ENCODE measurements around the gene CTDSPL.

The CTDSPL gene

DNA sequence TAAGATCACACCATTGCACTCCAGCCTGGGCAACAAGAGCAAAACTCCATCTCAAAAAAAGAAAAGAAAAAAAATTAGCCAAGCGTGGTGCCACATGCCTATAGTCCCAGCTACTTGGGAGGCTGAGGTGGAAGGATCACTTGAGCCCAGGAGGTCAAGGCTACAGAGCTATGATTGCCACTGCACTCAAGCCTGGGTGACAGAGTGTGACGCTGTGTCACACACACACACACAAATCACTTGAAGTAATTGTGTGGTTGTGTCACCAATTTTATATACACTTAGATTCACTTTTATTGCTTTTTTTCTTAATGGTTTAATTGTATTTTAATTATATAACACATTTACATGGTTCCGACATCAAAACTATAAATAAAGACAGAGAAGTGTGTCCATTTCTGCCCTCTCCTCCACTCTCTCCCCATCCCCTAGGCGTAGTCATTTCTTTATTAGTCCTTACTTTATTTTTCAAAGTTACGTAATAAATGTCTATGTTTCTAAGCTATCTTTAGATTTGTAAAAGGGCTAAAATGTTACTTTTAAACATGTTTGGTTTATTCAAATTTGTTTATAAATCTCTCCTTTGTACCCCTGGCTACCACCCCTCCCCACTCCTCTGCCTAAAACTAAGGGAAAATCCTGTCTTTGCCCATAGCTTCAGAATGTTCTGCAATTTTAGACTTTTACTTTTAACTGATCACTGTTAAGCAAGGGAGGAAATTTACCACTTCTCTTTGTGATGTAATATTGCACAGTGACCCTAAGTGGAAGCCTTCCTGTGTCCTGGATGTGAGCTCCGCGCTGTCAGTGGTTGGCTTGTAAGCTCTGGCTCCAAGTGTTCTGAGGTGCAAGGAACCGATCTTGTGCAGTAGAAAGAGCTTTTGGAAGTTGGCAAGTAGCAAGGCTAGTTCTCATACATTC lies 118.1 kb downstream of the CTDSPL start (continued):
- TF ChIP-seq, protein P1, sequence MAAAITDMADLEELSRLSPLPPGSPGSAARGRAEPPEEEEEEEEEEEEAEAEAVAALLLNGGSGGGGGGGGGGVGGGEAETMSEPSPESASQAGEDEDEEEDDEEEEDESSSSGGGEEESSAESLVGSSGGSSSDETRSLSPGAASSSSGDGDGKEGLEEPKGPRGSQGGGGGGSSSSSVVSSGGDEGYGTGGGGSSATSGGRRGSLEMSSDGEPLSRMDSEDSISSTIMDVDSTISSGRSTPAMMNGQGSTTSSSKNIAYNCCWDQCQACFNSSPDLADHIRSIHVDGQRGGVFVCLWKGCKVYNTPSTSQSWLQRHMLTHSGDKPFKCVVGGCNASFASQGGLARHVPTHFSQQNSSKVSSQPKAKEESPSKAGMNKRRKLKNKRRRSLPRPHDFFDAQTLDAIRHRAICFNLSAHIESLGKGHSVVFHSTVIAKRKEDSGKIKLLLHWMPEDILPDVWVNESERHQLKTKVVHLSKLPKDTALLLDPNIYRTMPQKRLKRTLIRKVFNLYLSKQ (tag by site-specific recombination; IDR thresholded peaks at IDR 0.05; ENCODE audit: borderline replicate concordance), result no peak
- TF ChIP-seq TCF7L2 (IDR thresholded peaks at IDR 0.05; ENCODE audit: borderline replicate concordance, low read depth, low read length), result no peak
- no peak for TF ChIP-seq ZNF792 (tag by site-specific recombination; IDR thresholded peaks at IDR 0.05)
- TF ChIP-seq, protein P2, sequence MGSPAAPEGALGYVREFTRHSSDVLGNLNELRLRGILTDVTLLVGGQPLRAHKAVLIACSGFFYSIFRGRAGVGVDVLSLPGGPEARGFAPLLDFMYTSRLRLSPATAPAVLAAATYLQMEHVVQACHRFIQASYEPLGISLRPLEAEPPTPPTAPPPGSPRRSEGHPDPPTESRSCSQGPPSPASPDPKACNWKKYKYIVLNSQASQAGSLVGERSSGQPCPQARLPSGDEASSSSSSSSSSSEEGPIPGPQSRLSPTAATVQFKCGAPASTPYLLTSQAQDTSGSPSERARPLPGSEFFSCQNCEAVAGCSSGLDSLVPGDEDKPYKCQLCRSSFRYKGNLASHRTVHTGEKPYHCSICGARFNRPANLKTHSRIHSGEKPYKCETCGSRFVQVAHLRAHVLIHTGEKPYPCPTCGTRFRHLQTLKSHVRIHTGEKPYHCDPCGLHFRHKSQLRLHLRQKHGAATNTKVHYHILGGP (tag by site-specific recombination; IDR thresholded peaks at IDR 0.05), result no peak
- TF ChIP-seq ZNF626 (tag by site-specific recombination; IDR thresholded peaks at IDR 0.05), result no peak
- no peak for TF ChIP-seq SCRT1 (tag by site-specific recombination; IDR thresholded peaks at IDR 0.05; ENCODE audit: borderline replicate concordance)
- no peak for TF ChIP-seq YY2 (tag by site-specific recombination; IDR thresholded peaks at IDR 0.05)

DNA sequence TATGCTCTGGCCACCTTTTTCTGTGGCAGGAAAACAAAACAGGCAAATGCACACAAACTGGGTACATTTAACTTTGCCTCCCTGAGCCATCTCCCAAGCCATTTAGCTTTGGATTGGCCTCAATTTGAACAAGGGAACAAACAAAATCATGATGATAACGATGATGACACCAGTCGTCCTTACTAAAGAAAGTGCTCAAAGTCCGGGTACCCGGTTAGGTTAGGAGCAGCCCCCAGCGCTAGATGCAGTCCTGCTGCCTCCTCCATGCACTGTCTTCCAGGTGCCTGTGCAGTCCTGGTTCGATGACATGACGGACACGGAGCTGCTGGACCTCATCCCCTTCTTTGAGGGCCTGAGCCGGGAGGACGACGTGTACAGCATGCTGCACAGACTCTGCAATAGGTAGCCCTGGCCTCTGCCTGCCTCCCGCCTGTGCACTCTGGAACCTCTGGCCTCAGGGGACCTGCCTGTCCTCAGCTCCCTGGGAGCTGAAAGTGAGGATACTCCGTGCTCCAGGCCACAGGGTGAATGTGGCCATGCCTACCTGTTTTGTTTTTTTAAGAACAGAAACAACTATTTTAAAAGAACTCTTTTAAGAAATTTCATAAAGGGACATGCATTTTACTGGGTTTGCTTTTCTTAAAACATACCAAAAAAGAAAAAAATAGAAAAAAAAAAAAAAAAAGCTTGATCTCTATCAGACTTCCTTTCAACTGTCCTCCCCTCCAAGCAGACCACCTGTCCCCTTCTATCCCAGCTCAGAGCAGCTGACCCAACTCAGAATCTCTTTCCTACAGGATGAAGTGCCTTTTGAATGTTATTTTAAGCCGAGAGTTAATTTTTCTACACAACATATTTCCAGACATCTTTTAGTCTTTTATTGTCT lies 119.0 kb downstream of the CTDSPL start:
- Histone ChIP-seq H3K4me1 (ENCODE audit: control insufficient read depth, insufficient read depth, low read length) (no peaks in the 10 kb centered on the region), H3K27ac (ENCODE audit: extremely low read depth, low read depth, low read length) (no peak overlapping the region), H3K36me3 (ENCODE audit: control insufficient read depth in 2 of 2, insufficient read depth in 1 of 2, low read length in 2 of 2) (peaks cover 0 to 30% of the 10 kb centered on the region in 2 experiments; a peak in 2 of 3 replicates), H3K4me3 (ENCODE audit: low read depth, low read length) (no peak overlapping the region), H3K9me3 (ENCODE audit: control insufficient read depth, insufficient read depth, low read depth, low read length) (no peaks in the 10 kb centered on the region)
- CTCF ChIA-PET, result interaction anchor here (0.8 to 1.7 kb wide), 4 partner anchors 9 to 249 kb away, joined by 3 to 6 read pairs (median 4); no protein-coding TSS in a partner anchor
- POLR2A ChIA-PET, result no interaction called here
- TF ChIP-seq ZNF658 (tag by site-specific recombination; IDR thresholded peaks at IDR 0.05) (no peak), ZNF621 (tag by site-specific recombination; IDR thresholded peaks at IDR 0.05) (no peak), ZNF155 (tag by site-specific recombination; IDR thresholded peaks at IDR 0.05) (no peak), TCF7L2 (IDR thresholded peaks at IDR 0.05; ENCODE audit: borderline replicate concordance, low read depth, low read length) (no peak)
- TF ChIP-seq, protein P3, sequence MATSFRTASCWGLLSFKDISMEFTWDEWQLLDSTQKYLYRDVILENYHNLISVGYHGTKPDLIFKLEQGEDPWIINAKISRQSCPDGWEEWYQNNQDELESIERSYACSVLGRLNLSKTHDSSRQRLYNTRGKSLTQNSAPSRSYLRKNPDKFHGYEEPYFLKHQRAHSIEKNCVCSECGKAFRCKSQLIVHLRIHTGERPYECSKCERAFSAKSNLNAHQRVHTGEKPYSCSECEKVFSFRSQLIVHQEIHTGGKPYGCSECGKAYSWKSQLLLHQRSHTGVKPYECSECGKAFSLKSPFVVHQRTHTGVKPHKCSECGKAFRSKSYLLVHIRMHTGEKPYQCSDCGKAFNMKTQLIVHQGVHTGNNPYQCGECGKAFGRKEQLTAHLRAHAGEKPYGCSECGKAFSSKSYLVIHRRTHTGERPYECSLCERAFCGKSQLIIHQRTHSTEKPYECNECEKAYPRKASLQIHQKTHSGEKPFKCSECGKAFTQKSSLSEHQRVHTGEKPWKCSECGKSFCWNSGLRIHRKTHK (tag by site-specific recombination; IDR thresholded peaks at IDR 0.05), result no peak

DNA sequence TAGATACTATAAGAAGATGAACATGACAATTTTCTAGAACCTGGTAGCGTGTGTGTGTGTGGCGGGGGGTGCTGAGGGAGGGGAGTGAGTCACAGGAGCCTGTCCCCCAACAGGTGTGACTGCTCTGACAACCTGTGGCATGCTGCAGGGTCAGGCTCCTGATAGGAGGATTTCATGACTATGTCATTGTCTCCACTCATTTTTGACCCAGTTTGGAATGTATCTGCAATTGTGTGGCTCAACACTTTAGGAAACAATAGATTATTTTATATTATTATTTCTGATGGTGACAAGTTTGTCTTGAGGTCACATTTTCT lies 119.6 kb downstream of the CTDSPL start:
- ChIA-PET CTCF (no interaction called here), POLR2A (no interaction called here)
- Histone ChIP-seq H3K36me3 (ENCODE audit: control insufficient read depth in 2 of 2, insufficient read depth in 1 of 2, low read length in 2 of 2) (peaks cover 0 to 24% of the 10 kb centered on the region in 2 experiments; a peak in 2 of 3 replicates), H3K4me1 (ENCODE audit: control insufficient read depth, insufficient read depth, low read length) (no peaks in the 10 kb centered on the region), H3K27ac (ENCODE audit: extremely low read depth, low read depth, low read length) (no peak overlapping the region), H3K4me3 (ENCODE audit: low read depth, low read length) (no peak overlapping the region), H3K9me3 (ENCODE audit: control insufficient read depth, insufficient read depth, low read depth, low read length) (no peaks in the 10 kb centered on the region)
- TF ChIP-seq ZNF48 (tag by site-specific recombination; IDR thresholded peaks at IDR 0.05), result no peak
- TF ChIP-seq SCRT1 (tag by site-specific recombination; IDR thresholded peaks at IDR 0.05; ENCODE audit: borderline replicate concordance), result peak; percentile 94
- peak; percentile 79 for TF ChIP-seq SCRT2 (tag by site-specific recombination; IDR thresholded peaks at IDR 0.05)
